HepG2 (cell line): Measurements from ENCODE around the gene STMN3. TPM values are rescaled to one million over a fixed set of nuclear protein-coding genes. Genes with fewer than 3 reads are reported as not detected.

Experiments used
- AFF4 ChIP-seq: sonication (generic); formaldehyde crosslinking; IDR thresholded peaks from 2 replicates; pipeline ENCODE4 v1.4.0; 2020; ENCODE audit warnings: missing genetic modification reagents
- ATF7-NPFF ChIP-seq: sonication (generic); formaldehyde crosslinking; IDR thresholded peaks from 2 replicates; pipeline ENCODE4 v1.8.1; 2023; ENCODE audit warnings: mild to moderate bottlenecking, low read depth, missing genetic modification reagents, moderate library complexity
- CBX1 ChIP-seq: IDR thresholded peaks from one replicate; pipeline ENCODE4 v1.6.1; 2016; ENCODE audit warnings: antibody characterized with exemption, low read depth
- CENPT ChIP-seq: sonication (generic); formaldehyde crosslinking; IDR thresholded peaks from 2 replicates; pipeline ENCODE4 v1.8.0; 2022; ENCODE audit warnings: low read depth, mild to moderate bottlenecking, moderate library complexity, missing genetic modification reagents
- EED ChIP-seq: sonication (generic); formaldehyde crosslinking; IDR thresholded peaks from 2 replicates; pipeline ENCODE4 v1.5.0; 2020; ENCODE audit warnings: mild to moderate bottlenecking, missing genetic modification reagents
- ELK4 ChIP-seq: sonication (generic); formaldehyde crosslinking; IDR thresholded peaks from 2 replicates; pipeline ENCODE4 v1.9.0; 2021; ENCODE audit warnings: missing genetic modification reagents, borderline replicate concordance
- NRL ChIP-seq: sonication (generic); formaldehyde crosslinking; IDR thresholded peaks from 2 replicates; pipeline ENCODE4 v1.5.0; 2020; ENCODE audit warnings: missing genetic modification reagents, mild to moderate bottlenecking, moderate library complexity, borderline replicate concordance
- PHF20 ChIP-seq: sonication (generic); formaldehyde crosslinking; IDR thresholded peaks from 2 replicates; pipeline ENCODE4 v1.5.0; 2020; ENCODE audit warnings: mild to moderate bottlenecking, missing genetic modification reagents
- RAD21 ChIP-seq: fragments of 450-650 bp; formaldehyde crosslinking; IDR thresholded peaks from 2 replicates; pipeline ENCODE4 v1.5.0; 2020; ENCODE audit warnings: mild to moderate bottlenecking
- SKI ChIP-seq: fragments of 450-650 bp; IDR thresholded peaks from one replicate; pipeline ENCODE4 v1.6.1; 2018; ENCODE audit warnings: mild to moderate bottlenecking; ENCODE audit not compliant: partially characterized antibody
- ZFY ChIP-seq: sonication (generic); formaldehyde crosslinking; IDR thresholded peaks from 2 replicates; pipeline ENCODE4 v1.4.0; 2020; ENCODE audit warnings: missing genetic modification reagents
- ZNF589 ChIP-seq: sonication (generic); formaldehyde crosslinking; conservative IDR thresholded peaks from 2 replicates; pipeline ENCODE4 v1.8.0; 2022; ENCODE audit warnings: mild to moderate bottlenecking, moderate library complexity, missing genetic modification reagents
- ZNF800 ChIP-seq: sonication (generic); formaldehyde crosslinking; IDR thresholded peaks from 2 replicates; pipeline ENCODE4 v1.4.0; 2020; ENCODE audit warnings: missing genetic modification reagents
- ZXDC ChIP-seq: sonication (generic); formaldehyde crosslinking; IDR thresholded peaks from 2 replicates; pipeline ENCODE4 v1.5.0; 2020; ENCODE audit warnings: mild to moderate bottlenecking, missing genetic modification reagents
- ZZZ3 ChIP-seq: sonication (generic); formaldehyde crosslinking; IDR thresholded peaks from 2 replicates; pipeline ENCODE4 v1.4.0; 2020; ENCODE audit warnings: missing genetic modification reagents, mild to moderate bottlenecking, borderline replicate concordance
- polyA plus RNA-seq, 8 experiments: library from polyadenylated mRNA; depleted of rRNA in 3 of 8; stranded (reverse) in 7 of 8; unstranded in 1 of 8; fragments of >200 nt; fragmentation: Illumina TruSeq in 4 of 8; extraction: Trizol in 4 of 8; gene quantifications; 2 replicates each; pipeline versions ENCODE4 v1.2.1 to v1.2.3, GENCODE V29; 2011 to 2016; ENCODE audit warnings: low read depth in 4 of 8, missing spikeins in 1 of 8, mixed read lengths in 1 of 8; ENCODE audit not compliant: insufficient read depth in 1 of 8
- total RNA-seq, 5 experiments: library from RNA; depleted of rRNA; stranded (reverse); fragments of >200 nt; fragmentation: Illumina TruSeq; extraction: Trizol; gene quantifications; 2 replicates each; pipeline ENCODE4 v1.2.3, GENCODE V29; 2016; ENCODE audit warnings: low read depth in 1 of 5

Gene STMN3
- total and polyA plus RNA-seq, 2 of the 13 experiments (the other 11 are each of a cell fraction or from before 2014, with no cell fraction given): 21.0 to 48.3 TPM

- peak; percentile 88 for TF ChIP-seq AFF4
- no peak for TF ChIP-seq CBX1
- peak; percentile 91; the same call in 1 of the 2 replicates for TF ChIP-seq ZZZ3 (CRISPR knock-in tag)
- peak; percentile 91 for TF ChIP-seq EED (CRISPR knock-in tag)
- peak; percentile 75 for TF ChIP-seq SKI
- peak; percentile 96 for TF ChIP-seq NRL (CRISPR knock-in tag)
- peak; percentile 68; the same call in 1 of the 2 replicates for TF ChIP-seq ZNF800 (CRISPR knock-in tag)
- TF ChIP-seq ZFY (CRISPR knock-in tag): peak; percentile 74
- peak; percentile 94; the same call in 1 of the 2 replicates for TF ChIP-seq ATF7-NPFF (CRISPR knock-in tag)
- peak; percentile 98 for TF ChIP-seq ZNF589 (CRISPR knock-in tag)
- peak; percentile 70 for TF ChIP-seq RAD21 (CRISPR knock-in tag)
- no peak; the same call in 1 of the 2 replicates for TF ChIP-seq CENPT
- peak; percentile 85; the same call in 1 of the 2 replicates for TF ChIP-seq ELK4 (CRISPR knock-in tag)
- TF ChIP-seq PHF20 (CRISPR knock-in tag): peak; percentile 58; the same call in 1 of the 2 replicates
- TF ChIP-seq ZXDC (CRISPR knock-in tag): no peak; the same call in 1 of the 2 replicates
These were observed 26.0 kb downstream of the STMN3 start (continued) for GRCh38 chr20:63627129-63627750.
